IMR-90 (cell line): ENCODE measurements around the gene QTRT2. TPM values are rescaled to one million over a fixed set of nuclear protein-coding genes. Genes with fewer than 3 reads are reported as not detected.

Source experiments
- ATAC-seq: fragments of 200-7000 bp; cut with Tn5 transposase; 2 replicates; pipeline ENCODE4 v1.9.1; 2020; ENCODE audit warnings: low read depth, mild to moderate bottlenecking, moderate library complexity
- BruUV-seq: library from RNA; stranded (reverse); fragments of 400-500 nt; replicated peaks from 2 replicates; lab custom pipeline; 2021; lab: Mats Ljungman, UMichigan
- CTCF ChIA-PET: fragments of 300-600 bp; formaldehyde crosslinking; extraction: SDS; loops from one replicate; lab custom pipeline; 2021; ENCODE audit warnings: antibody characterized with exemption; lab: Yijun Ruan, JAX
- POLR2A ChIA-PET: fragments of 300-600 bp; sonication (Branson Sonifier 250); formaldehyde crosslinking; loops from one replicate; lab custom pipeline; 2022; ENCODE audit warnings: antibody characterized with exemption; ENCODE audit not compliant: unreplicated experiment; lab: Charles Lee
- DNase-seq: peaks from one replicate; pipeline ENCODE4 v3.0.0; 2013
- H2AFZ ChIP-seq: replicated peaks from 2 replicates; pipeline ENCODE3; 2013; ENCODE audit warnings: low read length, mild to moderate bottlenecking; ENCODE audit not compliant: poor library complexity
- H2AK5ac ChIP-seq: 2 replicates; pipeline ENCODE4 v1.6.1; 2013; ENCODE audit warnings: low read depth, low read length, inconsistent platforms
- H2AK9ac ChIP-seq: replicated peaks from 2 replicates; pipeline ENCODE3; 2013; ENCODE audit warnings: mild to moderate bottlenecking, low read depth, low read length, moderate library complexity; ENCODE audit not compliant: poor library complexity
- H2BK120ac ChIP-seq: 2 replicates; pipeline ENCODE4 v1.6.1; 2013; ENCODE audit warnings: low read depth, low read length, inconsistent platforms
- H2BK15ac ChIP-seq: 3 replicates; pipeline ENCODE4 v1.6.1; 2013; ENCODE audit warnings: low read depth, low read length, inconsistent platforms
- H2BK20ac ChIP-seq: 2 replicates; pipeline ENCODE4 v1.6.1; 2013; ENCODE audit warnings: low read depth, mild to moderate bottlenecking, inconsistent platforms, low read length, moderate library complexity
- H2BK5ac ChIP-seq: 2 replicates; pipeline ENCODE4 v1.6.1; 2013; ENCODE audit warnings: mild to moderate bottlenecking, low read depth, low read length, inconsistent platforms; ENCODE audit not compliant: poor library complexity, severe bottlenecking
- H3K14ac ChIP-seq: replicated peaks from 2 replicates; pipeline ENCODE4 v1.6.1; 2013; ENCODE audit warnings: low read depth, low read length, inconsistent platforms
- H3K18ac ChIP-seq: 2 replicates; pipeline ENCODE4 v1.6.1; 2013; ENCODE audit warnings: low read depth, low read length, control low read depth
- H3K23ac ChIP-seq: 2 replicates; pipeline ENCODE4 v1.6.1; 2013; ENCODE audit warnings: low read depth, low read length, inconsistent platforms
- H3K27ac ChIP-seq: 2 replicates; pipeline ENCODE4 v1.5.1; 2013; ENCODE audit warnings: mild to moderate bottlenecking, control low read depth, low read length; ENCODE audit not compliant: insufficient read depth
- H3K27me3 ChIP-seq: 2 replicates; pipeline ENCODE4 v1.6.1; 2013; ENCODE audit warnings: low read length; ENCODE audit not compliant: control insufficient read depth, insufficient read depth
- H3K36me3 ChIP-seq: 2 replicates; pipeline ENCODE4 v1.6.1; 2013; ENCODE audit warnings: low read length, mixed read lengths; ENCODE audit not compliant: control insufficient read depth, insufficient read depth
- H3K4ac ChIP-seq: 2 replicates; pipeline ENCODE4 v1.6.1; 2013; ENCODE audit warnings: low read depth, low read length, inconsistent platforms
- H3K4me1 ChIP-seq: 2 replicates; pipeline ENCODE4 v1.6.1; 2013; ENCODE audit warnings: low read length, mixed read lengths; ENCODE audit not compliant: control insufficient read depth, insufficient read depth
- H3K4me2 ChIP-seq: 2 replicates; pipeline ENCODE4 v1.6.1; 2013; ENCODE audit warnings: low read depth, mild to moderate bottlenecking, control low read depth, low read length, moderate library complexity
- H3K4me3 ChIP-seq: 2 replicates; pipeline ENCODE4 v1.5.1; 2013; ENCODE audit warnings: low read depth, mild to moderate bottlenecking, control low read depth, low read length, moderate library complexity; ENCODE audit not compliant: insufficient read depth
- H3K56ac ChIP-seq: 2 replicates; pipeline ENCODE4 v1.6.1; 2013; ENCODE audit warnings: low read length, inconsistent platforms; ENCODE audit not compliant: insufficient read depth; ENCODE audit errors: extremely low read depth
- H3K79me1 ChIP-seq, 2 experiments: 2 replicates each; pipeline ENCODE4 v1.6.1; 2013; ENCODE audit warnings: low read length in 2 of 2, inconsistent platforms in 1 of 2, low read depth in 1 of 2
- H3K9ac ChIP-seq: 2 replicates; pipeline ENCODE4 v1.6.1; 2013; ENCODE audit warnings: low read depth, low read length, control low read depth
- H3K9me1 ChIP-seq: 2 replicates; pipeline ENCODE4 v1.6.1; 2013; ENCODE audit warnings: low read length, inconsistent platforms; ENCODE audit not compliant: insufficient read depth
- H3K9me3 ChIP-seq: 2 replicates; pipeline ENCODE4 v1.6.1; 2013; ENCODE audit warnings: low read length; ENCODE audit not compliant: control insufficient read depth, insufficient read depth
- H4K20me1 ChIP-seq: 2 replicates; pipeline ENCODE4 v1.6.1; 2013; ENCODE audit warnings: low read length, inconsistent platforms; ENCODE audit not compliant: insufficient read depth
- H4K5ac ChIP-seq: 2 replicates; pipeline ENCODE4 v1.6.1; 2013; ENCODE audit warnings: mild to moderate bottlenecking, low read depth, low read length, control low read depth
- H4K8ac ChIP-seq, 2 experiments: 2 replicates each; pipeline ENCODE4 v1.6.1; 2013; ENCODE audit warnings: low read depth in 2 of 2, low read length in 2 of 2, control low read depth in 1 of 2, inconsistent platforms in 1 of 2
- H4K91ac ChIP-seq: 2 replicates; pipeline ENCODE4 v1.6.1; 2013; ENCODE audit warnings: low read depth, low read length, inconsistent platforms; ENCODE audit not compliant: insufficient read depth
- BHLHE40 ChIP-seq: fragments of 150-350 bp; IDR thresholded peaks from 2 replicates; pipeline ENCODE4 v1.6.1; 2016; ENCODE audit warnings: mild to moderate bottlenecking, low read depth, low read length
- CEBPB ChIP-seq: IDR thresholded peaks from 2 replicates; pipeline ENCODE4 v1.6.1; 2012; ENCODE audit warnings: low read depth, low read length, improper control_type of control experiment
- CHD1 ChIP-seq: IDR thresholded peaks from 2 replicates; pipeline ENCODE4 v1.6.1; 2012; ENCODE audit warnings: low read depth, low read length, improper control_type of control experiment
- CTCF ChIP-seq: conservative IDR thresholded peaks from 2 replicates; pipeline ENCODE4 v1.5.1; 2012; ENCODE audit warnings: mild to moderate bottlenecking, low read depth, low read length, improper control_type of control experiment
- ELK1 ChIP-seq: fragments of 150-350 bp; IDR thresholded peaks from 2 replicates; pipeline ENCODE4 v1.6.1; 2016; ENCODE audit warnings: low read depth, mild to moderate bottlenecking, low read length, moderate library complexity, borderline replicate concordance
- FOS ChIP-seq: fragments of 150-350 bp; IDR thresholded peaks from 2 replicates; pipeline ENCODE4 v1.6.1; 2016; ENCODE audit warnings: low read depth, low read length
- MAFK ChIP-seq: IDR thresholded peaks from 2 replicates; pipeline ENCODE4 v1.6.1; 2012; ENCODE audit warnings: low read depth, low read length, improper control_type of control experiment
- MAZ ChIP-seq: IDR thresholded peaks from 2 replicates; pipeline ENCODE4 v1.6.1; 2012; ENCODE audit warnings: low read depth, mild to moderate bottlenecking, low read length, improper control_type of control experiment, moderate library complexity, borderline replicate concordance
- MXI1 ChIP-seq: IDR thresholded peaks from 2 replicates; pipeline ENCODE4 v1.6.1; 2012; ENCODE audit warnings: low read depth, mild to moderate bottlenecking, low read length, moderate library complexity, borderline replicate concordance
- NFE2L2 ChIP-seq: fragments of 150-350 bp; IDR thresholded peaks from 2 replicates; pipeline ENCODE4 v1.6.1; 2016; ENCODE audit warnings: low read depth, mild to moderate bottlenecking, low read length
- POLR2A ChIP-seq: IDR thresholded peaks from 2 replicates; pipeline ENCODE4 v1.6.1; 2012; ENCODE audit warnings: mild to moderate bottlenecking, low read depth, low read length
- RAD21 ChIP-seq: IDR thresholded peaks from 2 replicates; pipeline ENCODE4 v1.6.1; 2012; ENCODE audit warnings: low read length, improper control_type of control experiment
- RCOR1 ChIP-seq: IDR thresholded peaks from 2 replicates; pipeline ENCODE4 v1.6.1; 2012; ENCODE audit warnings: mild to moderate bottlenecking, low read length, improper control_type of control experiment; ENCODE audit not compliant: insufficient replicate concordance
- RFX5 ChIP-seq: IDR thresholded peaks from 2 replicates; pipeline ENCODE4 v1.8.0; 2012; ENCODE audit warnings: low read depth, mild to moderate bottlenecking, low read length, moderate library complexity
- SMC3 ChIP-seq: fragments of 150-350 bp; IDR thresholded peaks from 2 replicates; pipeline ENCODE4 v1.6.1; 2016; ENCODE audit warnings: low read depth, mild to moderate bottlenecking, antibody characterized with exemption, low read length, moderate library complexity
- USF2 ChIP-seq: fragments of 150-350 bp; IDR thresholded peaks from 2 replicates; pipeline ENCODE4 v1.6.1; 2017; ENCODE audit warnings: mild to moderate bottlenecking, antibody characterized with exemption, low read length, low read depth
- WGBS, 2 experiments: methylation state at CpG; one replicate each; pipeline versions ENCODE4 v1.1.5 to v1.1.7; 2013; ENCODE audit warnings: missing lambda C conversion rate in 2 of 2; ENCODE audit not compliant: insufficient read length in 1 of 2; ENCODE audit errors: extremely low coverage in 2 of 2; 5-methylcytosine and 5-hydroxymethylcytosine counted together
- dilution Hi-C: fragments of 300-500 bp; cut with HindIII; formaldehyde crosslinking; loops from one replicate; pipeline ENCODE4 v1.14.3; 2018; ENCODE audit warnings: low sequenced_read_pairs; ENCODE audit not compliant: unreplicated experiment
- in situ Hi-C: fragments of 300-500 bp; cut with MboI; formaldehyde crosslinking; loops from 3 replicates; pipeline ENCODE4 v1.14.3; 2019; ENCODE audit warnings: low sequenced_read_pairs, inconsistent platforms, mixed read lengths
- intact Hi-C: fragments of 100-400 bp; cut with micrococcal nuclease; formaldehyde crosslinking; loops from 2 replicates; pipeline ENCODE4 v1.10.0; 2022
- polyA plus RNA-seq, 3 experiments: library from polyadenylated mRNA; depleted of rRNA; stranded (reverse); fragments of >200 nt; gene quantifications; 2 replicates each; pipeline ENCODE4 v1.2.3, GENCODE V29; 2012; ENCODE audit warnings: low replicate concordance in 1 of 3
- total RNA-seq: library from RNA; depleted of rRNA; stranded (reverse); fragments of >200 nt; gene quantifications from 2 replicates; pipeline ENCODE4 v1.2.3, GENCODE V29; 2012

QTRT2 gene
- total and polyA plus RNA-seq, 2 of the 4 experiments (the other 2 are of a cell fraction) = 7.3 to 15.6 TPM

- Histone ChIP-seq H2BK5ac (no peak overlapping the region), H3K27me3 (no peaks in the 10 kb centered on the region), H4K20me1 (no peaks in the 10 kb centered on the region), H4K91ac (no peak overlapping the region), H2BK20ac (no peak overlapping the region), H3K4me2 (no peak overlapping the region), H3K56ac (no peak overlapping the region), H4K5ac (no peak overlapping the region), H3K4me3 (no peak overlapping the region), H3K27ac (no peak overlapping the region), H4K8ac (no peak overlapping the region), H3K36me3 (no peaks in the 10 kb centered on the region), H2AK9ac (no peak overlapping the region), H3K9ac (no peak overlapping the region), H2BK120ac (no peak overlapping the region), H3K9me3 (no peaks in the 10 kb centered on the region), H2AK5ac (no peak overlapping the region), H2BK15ac (no peak overlapping the region), H3K23ac (no peak overlapping the region), H2AFZ (no peak overlapping the region), H3K4ac (no peak overlapping the region), H3K14ac (no peak overlapping the region), H3K9me1 (no peaks in the 10 kb centered on the region; the same call in 1 of the 2 replicates), H3K18ac (no peak overlapping the region), H3K4me1 (no peaks in the 10 kb centered on the region), H3K79me1 (no peaks in the 10 kb centered on the region)
- intact Hi-C loops (no loop called here), dilution Hi-C loops (no loop called here), in situ Hi-C loops (no loop called here)
- ATAC-seq = no peak
- TF ChIP-seq RCOR1 = no peak
- TF ChIP-seq FOS = no peak
- no peak for TF ChIP-seq RAD21
- TF ChIP-seq CEBPB = no peak
- no peak for TF ChIP-seq RFX5
- TF ChIP-seq MAZ = no peak
- no peak for TF ChIP-seq USF2
- TF ChIP-seq CTCF = no peak
- no peak for TF ChIP-seq BHLHE40
- no peak for TF ChIP-seq SMC3
- no peak for TF ChIP-seq CHD1
- no peak for TF ChIP-seq NFE2L2
- TF ChIP-seq POLR2A = no peak
- TF ChIP-seq MAFK = no peak
- no peak for TF ChIP-seq ELK1
- TF ChIP-seq MXI1 = no peak
- no TSS peak for BruUV-seq
- DNase-seq = no peak
- ChIA-PET POLR2A (no interaction called here), CTCF (no interaction called here)
- WGBS, 2 experiments = no CpG with 5 or more reads among the region's 1 CpG
Measured at GRCh38 chr3:114101101-114101500, 44.6 kb downstream of the QTRT2 start.
